ENCODE data around the gene C6orf89.

DNA sequence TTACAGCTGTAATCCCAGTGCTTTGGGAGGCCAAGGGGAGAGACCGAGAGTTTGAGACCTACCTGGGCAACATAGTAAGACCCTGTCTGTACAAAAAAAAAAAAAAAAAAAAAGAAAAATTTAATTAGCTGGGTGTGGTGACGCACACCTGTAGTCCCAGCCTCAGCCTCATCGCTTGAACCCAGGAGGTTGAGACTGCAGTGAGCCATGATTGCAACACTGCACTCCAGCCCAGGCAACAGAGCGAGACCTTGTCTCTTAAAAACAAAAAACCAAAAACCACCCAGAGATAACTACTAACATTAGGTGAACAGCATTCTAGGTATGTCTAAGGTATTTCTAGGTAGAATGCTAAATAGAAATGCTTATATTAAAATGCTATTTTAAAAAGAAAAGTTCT, 47.8 kb downstream of the C6orf89 start:
- TF ChIP-seq, protein P1, sequence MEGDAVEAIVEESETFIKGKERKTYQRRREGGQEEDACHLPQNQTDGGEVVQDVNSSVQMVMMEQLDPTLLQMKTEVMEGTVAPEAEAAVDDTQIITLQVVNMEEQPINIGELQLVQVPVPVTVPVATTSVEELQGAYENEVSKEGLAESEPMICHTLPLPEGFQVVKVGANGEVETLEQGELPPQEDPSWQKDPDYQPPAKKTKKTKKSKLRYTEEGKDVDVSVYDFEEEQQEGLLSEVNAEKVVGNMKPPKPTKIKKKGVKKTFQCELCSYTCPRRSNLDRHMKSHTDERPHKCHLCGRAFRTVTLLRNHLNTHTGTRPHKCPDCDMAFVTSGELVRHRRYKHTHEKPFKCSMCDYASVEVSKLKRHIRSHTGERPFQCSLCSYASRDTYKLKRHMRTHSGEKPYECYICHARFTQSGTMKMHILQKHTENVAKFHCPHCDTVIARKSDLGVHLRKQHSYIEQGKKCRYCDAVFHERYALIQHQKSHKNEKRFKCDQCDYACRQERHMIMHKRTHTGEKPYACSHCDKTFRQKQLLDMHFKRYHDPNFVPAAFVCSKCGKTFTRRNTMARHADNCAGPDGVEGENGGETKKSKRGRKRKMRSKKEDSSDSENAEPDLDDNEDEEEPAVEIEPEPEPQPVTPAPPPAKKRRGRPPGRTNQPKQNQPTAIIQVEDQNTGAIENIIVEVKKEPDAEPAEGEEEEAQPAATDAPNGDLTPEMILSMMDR (IDR thresholded peaks at IDR 0.05 in 8 of 11, conservative IDR thresholded peaks at IDR 0.05 in 3 of 11) = no peak
- no peak for TF ChIP-seq POLR2AphosphoS5 (IDR thresholded peaks at IDR 0.05)
